IPS-18c (cell line): ENCODE measurements around the gene RHEX.

Source experiments
- H3K4me3 ChIP-seq: 2 replicates; pipeline ENCODE4 v1.7.0; 2013; ENCODE audit warnings: low read depth, mild to moderate bottlenecking, low read length, moderate library complexity; ENCODE audit not compliant: insufficient read depth
- H3K9me3 ChIP-seq: one replicate; pipeline ENCODE4 v1.6.1; 2013; ENCODE audit warnings: mild to moderate bottlenecking, low read length, moderate library complexity; ENCODE audit not compliant: control insufficient read depth, insufficient read depth

RHEX gene

GRCh38 chr1:206068314-206068713 is 15.3 kb downstream of the RHEX start:
- Histone ChIP-seq H3K4me3 (no peak overlapping the region), H3K9me3 (peaks cover 3% of the 10 kb centered on the region)

- peaks cover 2% of the 10 kb centered on the region for H3K9me3 ChIP-seq
- no peak overlapping the region for H3K4me3 ChIP-seq
Measured at GRCh38 chr1:206070627-206071304, 17.8 kb downstream of the RHEX start.

GRCh38 chr1:206074839-206075238 is 21.9 kb downstream of the RHEX start:
- peaks cover 2% of the 10 kb centered on the region for H3K9me3 ChIP-seq
- H3K4me3 ChIP-seq, result no peak overlapping the region

GRCh38 chr1:206075786-206076755 is 23.1 kb downstream of the RHEX start:
- no peaks in the 10 kb centered on the region for H3K9me3 ChIP-seq
- H3K4me3 ChIP-seq, result no peak overlapping the region

GRCh38 chr1:206079135-206079534 is 26.2 kb downstream of the RHEX start:
- H3K9me3 ChIP-seq, result no peaks in the 10 kb centered on the region
- H3K4me3 ChIP-seq, result no peak overlapping the region

- Histone ChIP-seq H3K9me3 (no peaks in the 10 kb centered on the region), H3K4me3 (no peak overlapping the region)
Measured at GRCh38 chr1:206080026-206080820, 27.2 kb downstream of the RHEX start.

GRCh38 chr1:206081856-206082255 is 28.9 kb downstream of the RHEX start:
- Histone ChIP-seq H3K4me3 (no peak overlapping the region), H3K9me3 (no peaks in the 10 kb centered on the region)

- H3K9me3 ChIP-seq, result no peaks in the 10 kb centered on the region
Measured at GRCh38 chr1:206082831-206083695, 30.1 kb downstream of the RHEX start.

GRCh38 chr1:206083750-206084149 is 30.8 kb downstream of the RHEX start:
- Histone ChIP-seq H3K4me3 (no peak overlapping the region), H3K9me3 (no peaks in the 10 kb centered on the region)

More at GRCh38 chr1:206082831-206083695, 30.1 kb downstream of the RHEX start:
- no peak overlapping the region for H3K4me3 ChIP-seq

GRCh38 chr1:206087091-206087490 is 34.1 kb downstream of the RHEX start:
- Histone ChIP-seq H3K9me3 (no peaks in the 10 kb centered on the region), H3K4me3 (no peak overlapping the region)

GRCh38 chr1:206089341-206089740 is 36.4 kb downstream of the RHEX start:
- Histone ChIP-seq H3K9me3 (no peaks in the 10 kb centered on the region), H3K4me3 (no peak overlapping the region)

GRCh38 chr1:206094024-206094423 is 41.1 kb downstream of the RHEX start:
- Histone ChIP-seq H3K4me3 (no peak overlapping the region), H3K9me3 (peaks cover 3% of the 10 kb centered on the region)

GRCh38 chr1:206097381-206097780 is 44.4 kb downstream of the RHEX start:
- Histone ChIP-seq H3K4me3 (no peak overlapping the region), H3K9me3 (peaks cover 3% of the 10 kb centered on the region)

GRCh38 chr1:206098242-206098919 is 45.4 kb downstream of the RHEX start:
- Histone ChIP-seq H3K9me3 (peaks cover 3% of the 10 kb centered on the region), H3K4me3 (no peak overlapping the region)

- Histone ChIP-seq H3K4me3 (no peak overlapping the region), H3K9me3 (peaks cover 3% of the 10 kb centered on the region)
Measured at GRCh38 chr1:206100226-206100815, 47.3 kb downstream of the RHEX start.
